ENCODE results near the gene UGT1A1. TPM values are rescaled to one million over a fixed set of nuclear protein-coding genes. Genes with fewer than 3 reads are reported as not detected.

The UGT1A1 gene
- total RNA-seq, 1 experiment from 2014 or later: 0.33 TPM

GRCh38 chr2:233712611-233713261 lies 47.3 kb upstream of the UGT1A1 start, which contains the start of gene UGT1A5:
UGT1A5 (plus strand) TSS chr2:233712907; CDS start chr2:233712992, 85 bp downstream.
- no peaks in the 10 kb centered on the region for H3K79me2 ChIP-seq (ENCODE audit: low read length)
- no TSS peak for BruUV-seq (replicated peaks)
- intact Hi-C loops (cut with micrococcal nuclease): loop anchor here (5.0 kb wide), 1 partner anchor 120 kb away; no protein-coding TSS in a partner anchor

DNA sequence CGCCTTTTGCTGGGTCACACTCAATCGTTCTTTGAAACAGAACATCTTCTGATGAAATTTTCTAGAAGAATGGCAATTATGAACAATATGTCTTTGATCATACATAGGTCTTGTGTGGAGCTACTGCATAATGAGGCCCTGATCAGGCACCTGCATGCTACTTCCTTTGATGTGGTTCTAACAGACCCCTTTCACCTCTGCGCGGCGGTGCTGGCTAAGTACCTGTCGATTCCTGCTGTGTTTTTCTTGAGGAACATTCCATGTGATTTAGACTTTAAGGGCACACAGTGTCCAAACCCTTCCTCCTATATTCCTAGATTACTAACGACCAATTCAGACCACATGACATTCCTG lies 46.8 kb upstream of the UGT1A1 start:
- H3K4me1 ChIP-seq (ENCODE audit: insufficient read depth, low read length): peaks cover 20% of the 10 kb centered on the region
- H2AFZ ChIP-seq (ENCODE audit: low read length): no peak overlapping the region
- no peak for TF ChIP-seq EZH2phosphoT487 (IDR thresholded peaks at IDR 0.05; ENCODE audit: borderline replicate concordance, low read length)
- TF ChIP-seq CTCF (conservative IDR thresholded peaks at IDR 0.05; ENCODE audit: low read depth, low read length): no peak
- no peak for TF ChIP-seq EZH2 (IDR thresholded peaks at IDR 0.05; ENCODE audit: low read length, unreplicated experiment)
- DNase-seq (no peak), ATAC-seq (no peak)
- no peak overlapping the region for H3K27ac ChIP-seq (ENCODE audit: low read length)
- H4K20me1 ChIP-seq (ENCODE audit: low read length): no peaks in the 10 kb centered on the region
- H3K9me2 ChIP-seq (replicated peaks; ENCODE audit: low read length): no peaks in the 10 kb centered on the region; the same call in 1 of the 2 replicates
- ChIA-PET CTCF (no interaction called here), POLR2A (ENCODE audit: unreplicated experiment) (no interaction called here)
- H3F3A ChIP-seq (ENCODE audit: low read length, unreplicated experiment): no peaks in the 10 kb centered on the region
- no peaks in the 10 kb centered on the region for H3K27me3 ChIP-seq (ENCODE audit: low read length)
- BruUV-seq (replicated peaks): no TSS peak
- no peak overlapping the region for H3K4me2 ChIP-seq (ENCODE audit: low read length)
- no peaks in the 10 kb centered on the region for H3K36me3 ChIP-seq (ENCODE audit: low read depth, low read length)
- H3K9ac ChIP-seq (ENCODE audit: low read length): no peak overlapping the region
- intact Hi-C loops (cut with micrococcal nuclease): loop anchor here (5.0 kb wide), 1 partner anchor 119 kb away; no protein-coding TSS in a partner anchor
- no peaks in the 10 kb centered on the region for H3K79me2 ChIP-seq (ENCODE audit: low read length)
- no peak overlapping the region for H3K4me3 ChIP-seq (ENCODE audit: low read length)
- H3K9me3 ChIP-seq (ENCODE audit: low read length): no peaks in the 10 kb centered on the region

More at GRCh38 chr2:233712611-233713261, 47.3 kb upstream of the UGT1A1 start, which contains the start of gene UGT1A5:
- Histone ChIP-seq H3K9me2 (replicated peaks; ENCODE audit: low read length) (no peaks in the 10 kb centered on the region; the same call in 1 of the 2 replicates), H3K4me1 (ENCODE audit: insufficient read depth, low read length) (peaks cover 25% of the 10 kb centered on the region), H3K27me3 (ENCODE audit: low read length) (no peaks in the 10 kb centered on the region), H3K4me2 (ENCODE audit: low read length) (no peak within 1 kb of the TSS), H3K36me3 (ENCODE audit: low read depth, low read length) (no peaks in the 10 kb centered on the region), H3K4me3 (ENCODE audit: low read length) (no peak within 1 kb of the TSS), H3K27ac (ENCODE audit: low read length) (no peak within 1 kb of the TSS), H3K9me3 (ENCODE audit: low read length) (no peaks in the 10 kb centered on the region), H2AFZ (ENCODE audit: low read length) (no peak within 1 kb of the TSS), H4K20me1 (ENCODE audit: low read length) (no peaks in the 10 kb centered on the region), H3F3A (ENCODE audit: low read length, unreplicated experiment) (no peaks in the 10 kb centered on the region), H3K9ac (ENCODE audit: low read length) (no peak within 1 kb of the TSS)
- no peak for TF ChIP-seq CTCF (conservative IDR thresholded peaks at IDR 0.05; ENCODE audit: low read depth, low read length)
- no peak for TF ChIP-seq EZH2 (IDR thresholded peaks at IDR 0.05; ENCODE audit: low read length, unreplicated experiment)
- DNase-seq: no peak
- CTCF ChIA-PET: interaction anchor here (0.5 kb wide), 1 partner anchor 148 kb away, joined by 4 read pairs; no protein-coding TSS in a partner anchor
- no peak for ATAC-seq
- POLR2A ChIA-PET (ENCODE audit: unreplicated experiment): no interaction called here

DNA sequence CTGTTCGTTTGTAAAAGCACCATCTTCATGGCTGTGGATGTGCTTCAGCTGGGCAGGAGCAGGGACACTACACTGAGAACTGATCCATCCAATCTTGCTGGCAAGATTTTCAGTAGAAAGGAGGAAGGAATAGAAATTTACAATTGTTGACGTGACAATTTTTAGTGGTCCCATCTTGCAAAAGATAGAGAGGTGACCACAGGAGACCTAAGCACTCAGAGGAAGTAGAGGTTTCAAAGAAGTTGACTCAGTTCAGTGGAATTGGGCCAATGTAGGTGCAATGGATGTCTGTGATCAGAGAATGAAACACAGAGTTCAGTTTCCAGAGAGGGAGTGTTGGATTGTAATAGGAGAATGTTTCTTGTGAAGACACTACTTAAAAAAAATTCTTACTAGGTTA lies 45.9 kb upstream of the UGT1A1 start:
- no TSS peak for BruUV-seq (replicated peaks)
- H2AFZ ChIP-seq (ENCODE audit: low read length): no peak overlapping the region
- H3K4me2 ChIP-seq (ENCODE audit: low read length): no peak overlapping the region
- no peak overlapping the region for H3K9ac ChIP-seq (ENCODE audit: low read length)
- no peaks in the 10 kb centered on the region for H4K20me1 ChIP-seq (ENCODE audit: low read length)
- H3K27me3 ChIP-seq (ENCODE audit: low read length): no peaks in the 10 kb centered on the region
- ATAC-seq: no peak
- no peaks in the 10 kb centered on the region for H3K9me3 ChIP-seq (ENCODE audit: low read length)
- no peak for TF ChIP-seq EZH2 (IDR thresholded peaks at IDR 0.05; ENCODE audit: low read length, unreplicated experiment)
- no peak for TF ChIP-seq CTCF (conservative IDR thresholded peaks at IDR 0.05; ENCODE audit: low read depth, low read length)
- no peak for TF ChIP-seq EZH2phosphoT487 (IDR thresholded peaks at IDR 0.05; ENCODE audit: borderline replicate concordance, low read length)
- no peak overlapping the region for H3K4me3 ChIP-seq (ENCODE audit: low read length)
- intact Hi-C loops (cut with micrococcal nuclease): loop anchor here (5.0 kb wide), 1 partner anchor 118 kb away; no protein-coding TSS in a partner anchor
- POLR2A ChIA-PET (ENCODE audit: unreplicated experiment): no interaction called here
- H3K27ac ChIP-seq (ENCODE audit: low read length): no peak overlapping the region
- no peaks in the 10 kb centered on the region for H3K79me2 ChIP-seq (ENCODE audit: low read length)
- no peaks in the 10 kb centered on the region for H3F3A ChIP-seq (ENCODE audit: low read length, unreplicated experiment)
- H3K9me2 ChIP-seq (replicated peaks; ENCODE audit: low read length): no peaks in the 10 kb centered on the region; the same call in 1 of the 2 replicates
- peaks cover 12% of the 10 kb centered on the region for H3K4me1 ChIP-seq (ENCODE audit: insufficient read depth, low read length)
- H3K36me3 ChIP-seq (ENCODE audit: low read depth, low read length): no peaks in the 10 kb centered on the region
- DNase-seq: peak; percentile 27
- CTCF ChIA-PET: no interaction called here

Measured in PC-3 (cell line).